GM12874 (cell line): ENCODE measurements around the gene LINC00632.

Experiments used
- TF ChIP-seq, protein P1 (sequence below): IDR thresholded peaks from 2 replicates; pipeline ENCODE4 v1.5.1; 2011; ENCODE audit warnings: low read depth, mild to moderate bottlenecking, control low read depth, low read length, moderate library complexity; ENCODE audit not compliant: insufficient read depth

The LINC00632 gene

DNA sequence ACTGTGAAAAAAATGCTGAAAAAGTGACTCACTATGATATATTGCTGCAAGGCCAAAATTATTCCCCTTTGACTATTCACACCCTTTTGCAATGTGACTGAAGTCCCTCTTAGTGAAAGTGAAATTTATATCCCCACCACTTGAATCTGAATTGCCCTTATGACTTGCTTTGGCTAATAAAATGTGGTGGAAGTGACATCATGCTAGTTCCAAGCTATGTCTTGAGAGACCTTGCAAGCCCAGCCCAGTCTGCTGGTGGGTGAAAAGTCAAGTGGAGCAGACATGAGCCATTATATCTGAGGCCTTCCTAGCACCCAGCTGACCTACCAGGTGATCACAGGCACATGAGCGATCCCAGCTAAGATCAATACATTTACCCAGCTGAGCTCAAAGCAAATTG, 94.7 kb downstream of the LINC00632 start:
- TF ChIP-seq, protein P1, sequence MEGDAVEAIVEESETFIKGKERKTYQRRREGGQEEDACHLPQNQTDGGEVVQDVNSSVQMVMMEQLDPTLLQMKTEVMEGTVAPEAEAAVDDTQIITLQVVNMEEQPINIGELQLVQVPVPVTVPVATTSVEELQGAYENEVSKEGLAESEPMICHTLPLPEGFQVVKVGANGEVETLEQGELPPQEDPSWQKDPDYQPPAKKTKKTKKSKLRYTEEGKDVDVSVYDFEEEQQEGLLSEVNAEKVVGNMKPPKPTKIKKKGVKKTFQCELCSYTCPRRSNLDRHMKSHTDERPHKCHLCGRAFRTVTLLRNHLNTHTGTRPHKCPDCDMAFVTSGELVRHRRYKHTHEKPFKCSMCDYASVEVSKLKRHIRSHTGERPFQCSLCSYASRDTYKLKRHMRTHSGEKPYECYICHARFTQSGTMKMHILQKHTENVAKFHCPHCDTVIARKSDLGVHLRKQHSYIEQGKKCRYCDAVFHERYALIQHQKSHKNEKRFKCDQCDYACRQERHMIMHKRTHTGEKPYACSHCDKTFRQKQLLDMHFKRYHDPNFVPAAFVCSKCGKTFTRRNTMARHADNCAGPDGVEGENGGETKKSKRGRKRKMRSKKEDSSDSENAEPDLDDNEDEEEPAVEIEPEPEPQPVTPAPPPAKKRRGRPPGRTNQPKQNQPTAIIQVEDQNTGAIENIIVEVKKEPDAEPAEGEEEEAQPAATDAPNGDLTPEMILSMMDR = no peak

DNA sequence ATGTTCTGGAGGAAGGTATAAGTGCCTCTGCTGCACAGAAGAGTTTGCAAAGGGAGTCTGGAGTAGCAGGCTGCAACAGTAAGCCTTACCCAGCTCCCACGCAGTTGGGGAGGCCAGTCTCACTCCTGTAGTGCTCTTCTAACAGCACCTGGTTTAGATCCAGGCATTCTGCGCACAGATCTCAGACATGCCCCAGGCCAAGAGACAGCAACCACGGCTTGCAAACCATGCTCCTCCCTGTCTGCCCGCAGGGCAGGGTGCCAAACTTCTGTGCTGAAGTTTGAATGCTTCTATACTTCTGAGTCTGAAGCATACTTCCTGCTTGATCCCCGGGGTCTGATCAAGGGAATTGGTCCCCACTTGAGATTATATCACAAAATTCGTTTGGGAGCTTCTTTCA, 106.3 kb downstream of the LINC00632 start:
- TF ChIP-seq, protein P1 = no peak

DNA sequence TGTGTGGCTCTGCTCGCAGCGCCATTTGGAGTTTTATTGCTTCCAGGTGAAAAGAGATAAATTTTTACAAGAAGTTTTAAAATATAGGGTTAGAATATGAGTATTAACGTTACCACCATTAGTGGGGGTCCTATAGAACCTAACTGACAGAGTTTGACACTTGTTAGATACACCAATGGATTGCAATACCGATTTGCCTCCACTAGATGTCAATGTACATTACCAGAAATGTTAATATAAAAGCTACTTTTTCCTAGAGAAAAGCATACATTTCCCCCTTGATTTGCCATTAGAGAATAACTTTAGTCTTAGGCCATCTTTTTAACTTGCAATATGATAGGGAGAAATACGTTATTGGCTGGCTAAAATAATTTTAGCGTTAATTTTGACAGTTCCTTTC, 108.4 kb downstream of the LINC00632 start:
- TF ChIP-seq, protein P1 = peak; percentile 13; the same call in 1 of the 2 replicates

DNA sequence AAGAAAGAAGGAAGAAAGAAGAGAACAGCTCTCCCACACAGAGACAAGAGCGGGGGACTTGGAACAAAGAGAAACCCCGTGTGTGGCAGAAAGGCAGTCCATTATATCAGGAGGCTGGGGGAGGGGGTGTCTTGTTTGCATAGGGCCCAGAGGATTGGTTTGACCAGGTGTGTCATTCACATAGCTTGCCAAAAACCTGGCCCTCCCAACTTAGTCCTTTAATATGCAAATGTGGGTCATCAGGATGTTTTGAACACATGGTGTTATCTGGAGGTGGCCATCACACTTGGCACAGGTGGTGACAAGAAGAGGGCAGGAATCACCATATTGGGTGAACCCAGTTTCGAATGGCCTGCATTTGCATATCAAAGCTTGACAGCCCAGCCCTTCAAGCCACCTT, 111.7 kb downstream of the LINC00632 start:
- TF ChIP-seq, protein P1 = no peak

DNA sequence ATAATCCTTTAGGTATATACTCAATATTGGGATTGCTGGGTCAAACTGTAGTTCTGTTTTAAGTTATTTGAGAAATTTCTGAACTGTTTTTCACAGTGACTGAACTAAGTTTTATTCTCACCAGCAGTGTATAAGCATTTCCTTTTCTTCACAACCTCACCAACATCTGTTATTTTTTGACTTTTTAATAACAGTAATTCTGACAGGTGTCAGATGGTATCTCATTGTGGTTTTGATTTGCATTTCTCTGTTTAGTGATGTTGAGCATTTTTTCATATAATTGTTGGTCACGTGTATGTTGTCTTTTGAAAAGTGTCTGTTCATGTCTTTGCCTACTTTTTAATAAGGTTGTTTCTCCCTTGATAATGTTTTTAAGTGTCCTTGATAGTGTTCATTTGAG, 112.6 kb downstream of the LINC00632 start:
- TF ChIP-seq, protein P1 = no peak

DNA sequence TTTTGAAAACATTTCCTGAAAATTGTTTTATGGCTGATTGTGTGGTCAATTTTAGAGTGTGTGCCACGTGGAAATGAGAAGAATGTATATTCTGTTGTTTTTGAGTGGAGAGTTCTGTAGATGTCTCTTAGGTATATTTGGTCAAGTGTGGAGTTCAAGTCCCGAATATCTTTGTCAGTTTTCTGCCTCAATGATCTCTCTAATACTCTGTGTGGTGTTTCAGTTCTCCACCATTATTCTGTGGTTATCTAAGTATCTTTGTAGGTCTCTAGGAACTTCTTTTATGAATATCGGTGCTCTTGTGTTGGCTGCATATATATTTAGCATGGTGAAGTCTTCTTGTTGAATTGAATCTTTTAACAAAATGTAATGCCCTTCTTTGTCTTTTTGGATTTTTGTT, 113.3 kb downstream of the LINC00632 start:
- TF ChIP-seq, protein P1 = no peak

DNA sequence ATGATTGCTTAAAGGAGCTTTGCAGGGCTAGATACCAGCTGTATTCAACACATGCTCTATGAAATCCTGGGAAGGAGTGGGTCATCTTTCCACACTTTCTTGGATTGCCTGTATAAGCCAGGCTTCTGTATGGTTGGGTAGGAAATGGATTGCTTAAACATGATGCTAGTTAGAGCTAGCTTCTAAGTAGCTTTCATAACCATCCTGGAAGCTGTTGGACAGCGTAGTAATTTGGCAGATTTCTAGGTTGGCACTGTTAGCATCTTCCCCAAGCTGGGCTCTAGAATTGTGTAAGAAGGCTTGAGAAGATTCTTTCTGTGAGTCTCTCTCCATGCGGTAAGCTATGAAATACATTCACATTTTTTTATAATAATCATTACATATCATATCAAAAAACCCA, 127.3 kb downstream of the LINC00632 start:
- TF ChIP-seq, protein P1 = no peak
